ENCODE data around the gene ATP8A2. TPM values are rescaled to one million over a fixed set of nuclear protein-coding genes. Genes with fewer than 3 reads are reported as not detected.

Gene ATP8A2
- total and polyA plus RNA-seq, 2 donors = 1.1 to 1.5 TPM

DNA sequence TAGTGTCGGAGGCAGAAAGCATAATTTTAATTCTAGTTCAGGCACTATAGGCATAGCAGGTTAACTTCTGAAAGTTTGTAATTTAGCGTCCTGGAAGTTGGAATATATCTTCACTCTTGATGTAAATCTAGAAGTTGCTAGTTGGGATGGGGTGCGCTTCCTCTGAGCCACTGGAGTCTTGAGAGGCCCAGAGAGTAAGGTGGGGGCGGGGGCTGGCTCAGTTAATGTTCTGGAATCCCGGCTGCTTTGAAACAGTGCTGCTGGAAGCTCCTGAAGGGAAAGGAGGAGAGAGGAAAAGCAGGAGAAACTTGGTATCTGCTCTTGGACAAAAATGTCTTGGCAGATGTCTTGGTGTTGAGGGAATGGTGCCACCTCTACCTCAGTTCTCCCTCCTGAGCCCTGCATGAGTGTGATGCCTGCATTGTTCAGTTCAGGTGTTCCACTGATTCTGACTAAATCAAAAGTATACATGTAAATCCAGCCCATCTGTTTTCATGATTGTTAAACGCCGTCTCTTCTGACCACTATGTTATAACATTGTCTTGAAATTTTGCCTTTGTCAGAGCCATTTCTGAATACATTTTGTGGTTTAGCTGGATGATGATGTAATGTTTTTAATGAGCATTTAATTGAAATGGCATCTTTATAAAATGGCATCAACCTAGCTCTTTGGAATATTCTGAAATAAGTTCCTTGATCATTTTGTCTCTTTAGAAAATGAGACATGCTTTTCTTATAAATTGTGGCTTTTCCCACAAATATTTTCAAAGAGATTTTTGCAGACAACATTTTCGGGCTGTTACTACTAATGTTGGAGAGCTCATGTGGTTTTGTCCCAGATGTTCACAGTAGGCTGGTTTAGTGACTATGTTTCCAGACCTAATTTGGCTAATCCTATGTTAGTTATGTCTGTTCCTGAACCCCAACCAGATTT is 477.3 kb downstream of the ATP8A2 start:
- DNase-seq (ENCODE audit: low read depth in 6 of 9, low spot score in 9 of 9) = no peak

DNA sequence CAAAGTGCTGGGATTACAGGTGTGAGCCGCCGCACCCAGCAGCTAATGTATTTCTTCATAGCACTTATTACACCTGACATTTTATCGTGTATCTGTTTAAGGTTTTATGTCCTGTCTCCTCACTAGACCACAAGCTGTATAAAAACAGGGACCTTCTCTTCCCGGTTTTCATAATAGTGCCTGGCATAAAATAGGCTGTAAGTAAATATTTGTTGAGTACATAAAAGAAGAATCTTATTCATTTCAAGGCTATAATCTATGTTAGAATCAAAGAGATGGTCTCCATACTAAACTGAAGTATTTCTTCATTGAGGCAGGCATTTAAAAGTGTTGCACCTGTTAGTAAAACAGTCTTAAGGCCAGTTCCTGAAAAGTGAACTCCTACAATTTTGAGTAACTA is 486.1 kb downstream of the ATP8A2 start:
- Histone ChIP-seq H3K9me3 (ENCODE audit: control insufficient read depth in 2 of 2, insufficient read depth in 1 of 2, low read length in 1 of 2) (no peaks in the 10 kb centered on the region), H3K27ac (ENCODE audit: low read depth in 1 of 2, low read length in 1 of 2) (no peak overlapping the region)
- 92% methylated on average over 4 of the region's 4 CpGs for WGBS

More for the DNA sequence above, 477.3 kb downstream of the ATP8A2 start:
- Histone ChIP-seq H3K36me3 (ENCODE audit: control insufficient read depth in 2 of 2, insufficient read depth in 2 of 2, low read length in 1 of 2) (no peaks in the 10 kb centered on the region), H3K9me3 (ENCODE audit: control insufficient read depth in 2 of 2, insufficient read depth in 1 of 2, low read length in 1 of 2) (no peaks in the 10 kb centered on the region), H3K4me3 (ENCODE audit: low read length in 2 of 2) (no peak overlapping the region), H3K27me3 (ENCODE audit: control insufficient read depth in 2 of 2, insufficient read depth in 1 of 2, low read length in 1 of 2) (no peaks in the 10 kb centered on the region), H3K4me1 (ENCODE audit: control insufficient read depth in 2 of 2, insufficient read depth in 2 of 2, low read length in 2 of 2) (peaks cover 0 to 50% of the 10 kb centered on the region in 2 donors), H3K27ac (ENCODE audit: low read depth in 1 of 2, low read length in 1 of 2) (peak overlapping the region in 1 of 2 donors; percentile 19)
- 84% methylated on average over 8 of the region's 8 CpGs for WGBS

DNA sequence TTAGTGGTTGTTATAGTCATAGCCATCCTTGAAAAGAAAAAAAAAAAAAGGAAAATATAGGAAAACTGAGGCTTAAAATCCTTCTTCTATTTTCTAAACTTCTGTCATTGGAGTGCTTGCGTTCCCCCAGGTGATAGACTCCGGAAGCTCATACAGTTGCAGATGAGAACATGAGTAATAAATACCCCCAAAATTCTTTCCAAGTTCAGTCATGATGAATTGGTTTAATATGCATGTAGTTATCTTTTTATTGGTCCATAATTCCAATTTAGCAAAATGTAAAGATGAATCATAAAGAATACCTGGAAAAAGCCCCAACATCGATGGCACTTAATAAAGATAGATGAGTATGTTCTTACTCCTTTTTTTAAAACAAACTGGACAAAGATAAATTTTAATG is 487.8 kb downstream of the ATP8A2 start:
- no peak for DNase-seq (ENCODE audit: low read depth in 6 of 9, low spot score in 9 of 9)
- H3K4me1 ChIP-seq (ENCODE audit: control insufficient read depth in 2 of 2, insufficient read depth in 2 of 2, low read length in 2 of 2) = peaks cover 0 to 3% of the 10 kb centered on the region in 2 donors
- 67% methylated on average over 3 of the region's 3 CpGs for WGBS

More for the DNA sequence above, 486.1 kb downstream of the ATP8A2 start:
- no peaks in the 10 kb centered on the region for H3K27me3 ChIP-seq (ENCODE audit: control insufficient read depth in 2 of 2, insufficient read depth in 1 of 2, low read length in 1 of 2)
- no peak for DNase-seq (ENCODE audit: low read depth in 6 of 9, low spot score in 9 of 9)
- H3K36me3 ChIP-seq (ENCODE audit: control insufficient read depth in 2 of 2, insufficient read depth in 2 of 2, low read length in 1 of 2) = no peaks in the 10 kb centered on the region
- H3K4me1 ChIP-seq (ENCODE audit: control insufficient read depth in 2 of 2, insufficient read depth in 2 of 2, low read length in 2 of 2) = no peaks in the 10 kb centered on the region
- no peak overlapping the region for H3K4me3 ChIP-seq (ENCODE audit: low read length in 2 of 2)

DNA sequence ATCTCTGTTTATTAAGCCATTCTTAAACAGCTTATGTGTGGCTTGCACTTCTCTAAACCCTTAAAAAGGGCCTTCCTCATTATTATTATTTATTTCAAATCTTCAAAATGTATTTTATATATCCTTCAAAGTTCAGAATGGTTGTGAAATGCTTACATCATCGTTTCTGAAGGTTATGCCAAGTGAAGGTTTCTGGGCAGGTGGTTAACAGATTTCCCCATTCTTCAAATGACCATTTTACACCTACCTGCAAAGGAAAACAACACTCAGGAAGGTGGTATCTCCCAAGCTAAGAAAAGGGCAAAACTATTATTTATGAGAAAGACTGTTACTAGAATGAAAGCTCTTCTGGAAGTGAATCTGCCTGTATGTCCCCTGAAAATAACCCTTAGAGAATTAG is 488.5 kb downstream of the ATP8A2 start:
- H3K27ac ChIP-seq (ENCODE audit: low read depth in 1 of 2, low read length in 1 of 2) = no peak overlapping the region
- H3K4me3 ChIP-seq (ENCODE audit: low read length in 2 of 2) = no peak overlapping the region
- peaks cover 0 to 7% of the 10 kb centered on the region in 2 donors for H3K4me1 ChIP-seq (ENCODE audit: control insufficient read depth in 2 of 2, insufficient read depth in 2 of 2, low read length in 2 of 2)
- H3K9me3 ChIP-seq (ENCODE audit: control insufficient read depth in 2 of 2, insufficient read depth in 1 of 2, low read length in 1 of 2) = no peaks in the 10 kb centered on the region
- H3K36me3 ChIP-seq (ENCODE audit: control insufficient read depth in 2 of 2, insufficient read depth in 2 of 2, low read length in 1 of 2) = no peaks in the 10 kb centered on the region
- DNase-seq (ENCODE audit: low read depth in 6 of 9, low spot score in 9 of 9) = no peak
- 78% methylated on average over 1 of the region's 1 CpG for whole genome bisulfite sequencing
- no peaks in the 10 kb centered on the region for H3K27me3 ChIP-seq (ENCODE audit: control insufficient read depth in 2 of 2, insufficient read depth in 1 of 2, low read length in 1 of 2)

More for the DNA sequence above, 487.8 kb downstream of the ATP8A2 start:
- Histone ChIP-seq H3K27ac (ENCODE audit: low read depth in 1 of 2, low read length in 1 of 2) (no peak overlapping the region), H3K36me3 (ENCODE audit: control insufficient read depth in 2 of 2, insufficient read depth in 2 of 2, low read length in 1 of 2) (no peaks in the 10 kb centered on the region), H3K27me3 (ENCODE audit: control insufficient read depth in 2 of 2, insufficient read depth in 1 of 2, low read length in 1 of 2) (no peaks in the 10 kb centered on the region), H3K9me3 (ENCODE audit: control insufficient read depth in 2 of 2, insufficient read depth in 1 of 2, low read length in 1 of 2) (no peaks in the 10 kb centered on the region), H3K4me3 (ENCODE audit: low read length in 2 of 2) (no peak overlapping the region)

DNA sequence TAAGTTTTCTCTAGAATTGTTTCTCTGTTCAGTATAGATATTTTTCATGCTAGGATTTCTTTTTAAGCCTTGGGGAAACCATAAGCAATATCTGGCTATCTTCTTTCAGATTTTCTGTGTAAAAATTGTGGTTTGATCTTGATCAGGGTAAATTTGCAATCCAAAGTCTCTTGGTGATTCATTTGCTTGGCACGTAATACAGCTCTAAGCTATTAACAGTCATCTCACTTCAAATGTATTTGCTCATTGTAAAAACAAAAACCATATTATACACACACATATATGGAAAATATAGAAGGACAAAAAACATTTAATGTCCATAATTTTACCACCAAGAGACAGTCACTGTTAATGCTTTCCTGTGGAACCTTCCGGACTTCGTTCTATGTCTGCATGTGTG is 489.1 kb downstream of the ATP8A2 start:
- 96% methylated on average over 3 of the region's 3 CpGs for WGBS
- H3K9me3 ChIP-seq (ENCODE audit: control insufficient read depth in 2 of 2, insufficient read depth in 1 of 2, low read length in 1 of 2) = no peaks in the 10 kb centered on the region
- H3K4me1 ChIP-seq (ENCODE audit: control insufficient read depth in 2 of 2, insufficient read depth in 2 of 2, low read length in 2 of 2) = peaks cover 0 to 7% of the 10 kb centered on the region in 2 donors
- H3K4me3 ChIP-seq (ENCODE audit: low read length in 2 of 2) = no peak overlapping the region
- H3K36me3 ChIP-seq (ENCODE audit: control insufficient read depth in 2 of 2, insufficient read depth in 2 of 2, low read length in 1 of 2) = no peaks in the 10 kb centered on the region
- H3K27ac ChIP-seq (ENCODE audit: low read depth in 1 of 2, low read length in 1 of 2) = no peak overlapping the region
- no peak for DNase-seq (ENCODE audit: low read depth in 6 of 9, low spot score in 9 of 9)
- no peaks in the 10 kb centered on the region for H3K27me3 ChIP-seq (ENCODE audit: control insufficient read depth in 2 of 2, insufficient read depth in 1 of 2, low read length in 1 of 2)

DNA sequence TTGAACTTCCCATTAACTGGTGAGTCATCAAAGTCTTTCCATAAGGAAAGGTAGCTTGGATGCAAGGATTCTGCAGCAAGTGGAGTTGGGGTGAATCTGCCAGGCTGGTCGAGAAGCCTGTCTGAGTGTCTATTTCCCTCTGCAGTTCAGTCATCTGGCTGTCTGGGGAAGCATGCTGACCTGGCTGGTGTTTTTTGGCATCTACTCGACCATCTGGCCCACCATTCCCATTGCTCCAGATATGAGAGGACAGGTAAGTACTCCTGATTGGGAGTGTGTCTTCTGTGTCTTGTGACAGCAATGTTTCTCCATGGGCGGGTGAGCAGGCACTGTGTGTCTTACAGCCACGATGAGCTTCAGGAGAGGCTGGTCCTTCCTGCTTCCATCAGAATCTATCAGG is 490.4 kb downstream of the ATP8A2 start:
- WGBS = 75% methylated on average over 4 of the region's 4 CpGs
- no peak for DNase-seq (ENCODE audit: low read depth in 6 of 9, low spot score in 9 of 9)
- Histone ChIP-seq H3K36me3 (ENCODE audit: control insufficient read depth in 2 of 2, insufficient read depth in 2 of 2, low read length in 1 of 2) (no peaks in the 10 kb centered on the region), H3K9me3 (ENCODE audit: control insufficient read depth in 2 of 2, insufficient read depth in 1 of 2, low read length in 1 of 2) (no peaks in the 10 kb centered on the region), H3K4me3 (ENCODE audit: low read length in 2 of 2) (no peak overlapping the region), H3K27me3 (ENCODE audit: control insufficient read depth in 2 of 2, insufficient read depth in 1 of 2, low read length in 1 of 2) (no peaks in the 10 kb centered on the region), H3K27ac (ENCODE audit: low read depth in 1 of 2, low read length in 1 of 2) (no peak overlapping the region), H3K4me1 (ENCODE audit: control insufficient read depth in 2 of 2, insufficient read depth in 2 of 2, low read length in 2 of 2) (peaks cover 0 to 14% of the 10 kb centered on the region in 2 donors)

DNA sequence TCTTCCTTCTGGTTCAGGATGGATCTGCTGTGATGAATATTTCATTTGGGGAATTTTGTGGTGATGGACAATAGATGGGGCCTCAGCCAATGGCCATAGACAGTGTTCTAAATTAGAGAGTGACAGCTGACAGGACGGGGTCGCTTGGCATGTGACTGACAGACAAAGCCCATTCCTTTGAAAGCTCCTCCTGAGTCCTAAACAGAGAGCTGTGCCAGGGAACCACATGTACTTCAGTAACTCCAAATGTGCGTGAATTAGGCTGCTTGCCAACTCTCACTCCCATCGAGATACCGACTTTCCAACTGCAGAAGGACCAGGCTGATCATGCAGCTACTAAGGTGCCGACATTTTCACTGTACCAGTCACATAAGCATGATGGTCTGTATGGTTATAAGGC is 492.3 kb downstream of the ATP8A2 start:
- H3K4me3 ChIP-seq (ENCODE audit: low read length in 2 of 2) = no peak overlapping the region
- no peaks in the 10 kb centered on the region for H3K36me3 ChIP-seq (ENCODE audit: control insufficient read depth in 2 of 2, insufficient read depth in 2 of 2, low read length in 1 of 2)
- no peaks in the 10 kb centered on the region for H3K9me3 ChIP-seq (ENCODE audit: control insufficient read depth in 2 of 2, insufficient read depth in 1 of 2, low read length in 1 of 2)
- H3K4me1 ChIP-seq (ENCODE audit: control insufficient read depth in 2 of 2, insufficient read depth in 2 of 2, low read length in 2 of 2) = peaks cover 0 to 25% of the 10 kb centered on the region in 2 donors
- H3K27ac ChIP-seq (ENCODE audit: low read depth in 1 of 2, low read length in 1 of 2) = no peak overlapping the region
- no peaks in the 10 kb centered on the region for H3K27me3 ChIP-seq (ENCODE audit: control insufficient read depth in 2 of 2, insufficient read depth in 1 of 2, low read length in 1 of 2)
- 92% methylated on average over 6 of the region's 6 CpGs for WGBS
- DNase-seq (ENCODE audit: low read depth in 6 of 9, low spot score in 9 of 9) = no peak

DNA sequence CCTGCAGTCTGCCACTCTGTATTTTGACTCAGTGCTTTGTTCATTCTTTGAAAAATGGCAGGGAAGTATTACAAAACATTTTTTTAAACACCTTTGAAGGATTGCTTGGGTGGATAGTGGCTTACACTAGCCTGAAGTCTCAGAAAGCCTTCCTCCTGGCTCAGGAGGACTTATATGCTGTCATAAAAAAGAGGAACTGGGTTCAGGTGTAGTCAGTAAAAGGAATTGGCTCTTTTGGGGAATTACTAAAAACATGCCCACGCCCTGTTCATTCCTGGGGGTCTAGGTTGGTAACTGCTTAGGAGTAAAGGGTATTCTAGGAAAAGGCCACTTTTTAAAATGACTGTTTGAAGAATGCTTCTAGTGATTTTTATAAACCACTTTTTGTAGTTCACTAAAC is 493.2 kb downstream of the ATP8A2 start:
- Histone ChIP-seq H3K27me3 (ENCODE audit: control insufficient read depth in 2 of 2, insufficient read depth in 1 of 2, low read length in 1 of 2) (no peaks in the 10 kb centered on the region), H3K4me3 (ENCODE audit: low read length in 2 of 2) (no peak overlapping the region), H3K9me3 (ENCODE audit: control insufficient read depth in 2 of 2, insufficient read depth in 1 of 2, low read length in 1 of 2) (no peaks in the 10 kb centered on the region), H3K4me1 (ENCODE audit: control insufficient read depth in 2 of 2, insufficient read depth in 2 of 2, low read length in 2 of 2) (peaks cover 0 to 26% of the 10 kb centered on the region in 2 donors), H3K36me3 (ENCODE audit: control insufficient read depth in 2 of 2, insufficient read depth in 2 of 2, low read length in 1 of 2) (no peaks in the 10 kb centered on the region), H3K27ac (ENCODE audit: low read depth in 1 of 2, low read length in 1 of 2) (no peak overlapping the region)
- 83% methylated on average over 1 of the region's 1 CpG for WGBS
- no peak for DNase-seq (ENCODE audit: low read depth in 6 of 9, low spot score in 9 of 9)

DNA sequence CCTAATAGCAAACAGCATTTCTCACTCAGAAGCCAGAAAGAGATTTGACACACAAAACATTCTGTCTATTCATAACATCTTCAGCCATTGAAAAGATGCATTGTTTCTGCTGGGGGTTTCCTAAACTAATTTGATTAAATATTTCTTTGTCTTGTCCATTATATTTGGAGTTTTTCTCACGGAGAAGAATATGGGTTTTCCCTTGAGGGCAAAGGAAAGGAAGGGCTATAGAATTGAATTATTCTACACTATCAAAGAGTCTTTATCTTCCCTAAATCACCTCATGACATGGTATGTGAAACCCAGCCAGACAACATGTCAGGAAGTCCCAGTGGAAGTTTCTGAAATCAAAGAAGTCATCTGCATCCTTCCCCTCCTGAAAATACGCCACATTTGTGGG is 493.6 kb downstream of the ATP8A2 start:
- Histone ChIP-seq H3K27me3 (ENCODE audit: control insufficient read depth in 2 of 2, insufficient read depth in 1 of 2, low read length in 1 of 2) (no peaks in the 10 kb centered on the region), H3K27ac (ENCODE audit: low read depth in 1 of 2, low read length in 1 of 2) (no peak overlapping the region), H3K36me3 (ENCODE audit: control insufficient read depth in 2 of 2, insufficient read depth in 2 of 2, low read length in 1 of 2) (no peaks in the 10 kb centered on the region), H3K9me3 (ENCODE audit: control insufficient read depth in 2 of 2, insufficient read depth in 1 of 2, low read length in 1 of 2) (no peaks in the 10 kb centered on the region), H3K4me1 (ENCODE audit: control insufficient read depth in 2 of 2, insufficient read depth in 2 of 2, low read length in 2 of 2) (peaks cover 0 to 30% of the 10 kb centered on the region in 2 donors), H3K4me3 (ENCODE audit: low read length in 2 of 2) (no peak overlapping the region)
- WGBS = 68% methylated on average over 2 of the region's 2 CpGs
- DNase-seq (ENCODE audit: low read depth in 6 of 9, low spot score in 9 of 9) = no peak
